Measurements from ENCODE around the gene TRNP1. TPM values are rescaled to one million over a fixed set of nuclear protein-coding genes. Genes with fewer than 3 reads are reported as not detected.

The TRNP1 gene
- total and polyA plus RNA-seq, 2 of the 4 experiments (the other 2 are of a cell fraction), result 63.3 to 91.6 TPM

DNA sequence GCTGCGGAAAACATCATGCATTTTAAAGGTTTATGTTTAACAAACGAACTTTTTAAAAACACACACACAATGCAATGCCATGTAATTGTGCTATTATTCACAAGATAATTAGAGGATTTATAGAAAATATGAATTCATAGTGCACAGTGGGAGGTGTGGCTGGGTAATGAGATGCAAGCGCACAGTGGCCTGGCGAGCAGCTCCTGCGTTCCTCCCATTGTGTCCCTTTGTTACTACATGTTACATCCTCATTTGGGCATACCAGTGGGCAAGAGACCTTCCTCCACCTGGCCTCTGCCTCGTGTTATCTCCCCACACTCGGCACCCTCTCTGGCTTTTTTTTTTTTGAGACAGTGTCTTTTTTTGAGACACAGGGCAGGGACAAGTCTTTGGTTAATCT, 49.2 kb downstream of the TRNP1 start:
- H3K9me1 ChIP-seq (ENCODE audit: insufficient read depth, low read length), result no peaks in the 10 kb centered on the region
- H3K4ac ChIP-seq (ENCODE audit: low read depth, low read length), result no peak overlapping the region
- no peak overlapping the region for H3K4me2 ChIP-seq (ENCODE audit: low read depth, low read length)
- no peak overlapping the region for H3K56ac ChIP-seq (ENCODE audit: extremely low read depth, insufficient read depth, low read length)
- in situ Hi-C loops (cut with MboI; ENCODE audit: low sequenced_read_pairs) (loop anchor here (10.0 kb wide), 1 partner anchor 242 kb away; no protein-coding TSS in a partner anchor), intact Hi-C loops (cut with micrococcal nuclease) (loop anchor here (10.0 kb wide), 1 partner anchor 152 kb away; no protein-coding TSS in a partner anchor), dilution Hi-C loops (cut with HindIII; ENCODE audit: low sequenced_read_pairs, unreplicated experiment) (no loop called here)
- no peak overlapping the region for H2BK15ac ChIP-seq (ENCODE audit: low read depth, low read length)
- H3K9ac ChIP-seq (ENCODE audit: low read depth, low read length), result no peak overlapping the region
- no CpG with 5 or more reads among the region's 7 CpGs for WGBS, 2 experiments (ENCODE audit: extremely low coverage in 2 of 2, insufficient read length in 1 of 2)
- no peak overlapping the region for H2BK5ac ChIP-seq (ENCODE audit: low read depth, low read length, poor library complexity, severe bottlenecking)
- H3K27me3 ChIP-seq (ENCODE audit: control insufficient read depth, insufficient read depth, low read length), result no peaks in the 10 kb centered on the region
- H4K8ac ChIP-seq (ENCODE audit: low read depth in 2 of 2, low read length in 2 of 2), result no peak overlapping the region
- no peak overlapping the region for H3K14ac ChIP-seq (replicated peaks; ENCODE audit: low read depth, low read length)
- no peaks in the 10 kb centered on the region for H3K36me3 ChIP-seq (ENCODE audit: control insufficient read depth, insufficient read depth, low read length)
- no peaks in the 10 kb centered on the region for H3K79me1 ChIP-seq (ENCODE audit: low read depth in 1 of 2, low read length in 2 of 2)
- no TSS peak for BruUV-seq (replicated peaks)
- no peak overlapping the region for H4K91ac ChIP-seq (ENCODE audit: insufficient read depth, low read depth, low read length)
- CTCF ChIA-PET, result interaction anchor here (1.2 to 3.5 kb wide), 2 partner anchors 9 to 54 kb away, joined by 3 to 17 read pairs; no protein-coding TSS in a partner anchor
- H4K20me1 ChIP-seq (ENCODE audit: insufficient read depth, low read length), result no peaks in the 10 kb centered on the region
- TF ChIP-seq MXI1 (IDR thresholded peaks at IDR 0.05; ENCODE audit: borderline replicate concordance, low read depth, low read length), result no peak
- TF ChIP-seq POLR2A (IDR thresholded peaks at IDR 0.05; ENCODE audit: low read depth, low read length), result no peak
- no peak for TF ChIP-seq RAD21 (IDR thresholded peaks at IDR 0.05; ENCODE audit: low read length)
- H2BK20ac ChIP-seq (ENCODE audit: low read depth, low read length), result no peak overlapping the region
- POLR2A ChIA-PET (ENCODE audit: unreplicated experiment), result no interaction called here
- no peak for DNase-seq
- H3K4me3 ChIP-seq (ENCODE audit: insufficient read depth, low read depth, low read length), result no peak overlapping the region
- H3K27ac ChIP-seq (ENCODE audit: insufficient read depth, low read length), result no peak overlapping the region
- no peak overlapping the region for H2AK9ac ChIP-seq (replicated peaks; ENCODE audit: low read depth, low read length, poor library complexity)
- H3K4me1 ChIP-seq (ENCODE audit: control insufficient read depth, insufficient read depth, low read length), result no peaks in the 10 kb centered on the region
- no peak for ATAC-seq (ENCODE audit: low read depth)
- no peak overlapping the region for H3K23ac ChIP-seq (ENCODE audit: low read depth, low read length)
- H3K18ac ChIP-seq (ENCODE audit: low read depth, low read length), result no peak overlapping the region
- no peak overlapping the region for H2BK120ac ChIP-seq (ENCODE audit: low read depth, low read length)
- H2AK5ac ChIP-seq (ENCODE audit: low read depth, low read length), result no peak overlapping the region
- no peak overlapping the region for H4K5ac ChIP-seq (ENCODE audit: low read depth, low read length)
- H3K9me3 ChIP-seq (ENCODE audit: control insufficient read depth, insufficient read depth, low read length), result no peaks in the 10 kb centered on the region
- H2AFZ ChIP-seq (replicated peaks; ENCODE audit: low read length, poor library complexity), result no peak overlapping the region
